ENCODE measurements around the gene SEPSECS.

Gene SEPSECS

DNA sequence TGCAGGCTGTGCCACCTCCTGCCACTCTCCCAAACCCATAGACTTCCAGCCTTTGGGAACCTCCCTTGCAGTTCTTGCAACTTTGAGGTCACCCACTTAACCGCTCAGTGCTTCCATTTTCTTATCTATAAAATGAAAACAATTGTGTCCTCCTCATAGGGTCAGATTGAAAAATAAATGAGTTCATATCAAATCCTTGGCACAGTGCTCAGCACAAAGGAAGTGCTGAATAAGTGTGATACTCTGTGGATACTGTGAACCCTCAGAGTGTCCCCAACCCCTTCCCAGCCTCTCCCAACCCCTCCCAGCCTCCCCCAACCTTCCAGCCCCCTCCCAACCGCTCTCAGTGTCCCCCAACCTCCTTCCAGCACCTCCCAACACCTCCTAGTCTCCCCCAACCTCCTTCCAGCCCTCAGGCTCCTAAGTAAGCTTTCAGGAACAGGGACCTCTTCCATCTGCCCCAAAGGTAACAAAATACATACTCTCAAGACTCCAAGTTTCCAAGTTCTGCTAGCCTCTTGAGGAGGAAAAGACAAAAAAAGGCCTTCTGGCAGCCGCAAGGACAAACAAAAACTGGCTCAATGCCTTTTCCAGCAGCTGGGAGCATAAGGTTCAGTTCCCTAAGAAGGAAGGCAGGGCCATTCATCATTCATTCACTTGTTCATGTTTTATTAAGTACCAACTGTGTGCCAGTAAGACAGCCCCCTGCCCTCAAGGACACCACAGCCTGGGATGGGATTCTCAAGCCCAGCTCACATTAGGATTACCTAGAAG is 83.4 kb downstream of the SEPSECS start:
- no peak for DNase-seq

DNA sequence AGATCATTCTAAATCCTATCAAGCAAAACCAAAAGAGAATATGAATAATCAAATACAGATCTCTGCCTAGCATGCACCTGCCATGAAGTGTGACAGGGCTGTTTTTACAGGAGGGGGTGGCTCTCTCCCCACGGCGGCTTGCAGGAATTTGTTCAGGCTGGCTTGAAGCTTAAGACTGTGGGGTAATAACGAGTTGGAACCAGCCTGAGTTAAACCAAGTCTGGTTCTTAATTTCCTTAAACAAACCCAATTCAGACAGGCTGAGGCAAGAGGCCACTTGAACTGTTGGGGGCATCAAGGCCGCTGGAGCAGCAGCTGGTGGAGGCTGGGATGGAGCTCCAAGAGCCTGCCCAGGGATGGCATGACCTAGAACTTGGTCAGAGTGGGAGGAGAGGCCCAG is 84.4 kb downstream of the SEPSECS start:
- DNase-seq = no peak

DNA sequence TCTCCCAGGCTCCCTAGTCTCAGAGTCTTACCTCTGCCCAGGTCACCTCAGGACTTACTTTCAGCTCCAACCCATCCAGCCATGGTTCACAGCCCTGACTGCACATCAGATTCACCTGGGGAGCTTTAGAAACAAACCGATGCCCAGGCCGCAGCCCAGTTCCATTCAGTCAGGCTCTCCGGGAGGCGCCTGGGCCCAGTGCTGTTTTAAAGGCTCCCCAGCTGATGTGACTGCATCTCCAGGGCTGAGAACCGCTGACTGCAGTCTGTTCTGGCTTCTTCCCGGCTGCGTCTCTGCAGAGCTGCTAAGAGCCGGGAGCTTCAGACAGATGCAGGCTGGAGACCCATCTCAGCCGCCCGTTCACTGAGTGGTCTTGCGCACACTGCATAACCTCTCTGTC is 85.1 kb downstream of the SEPSECS start:
- DNase-seq = no peak

DNA sequence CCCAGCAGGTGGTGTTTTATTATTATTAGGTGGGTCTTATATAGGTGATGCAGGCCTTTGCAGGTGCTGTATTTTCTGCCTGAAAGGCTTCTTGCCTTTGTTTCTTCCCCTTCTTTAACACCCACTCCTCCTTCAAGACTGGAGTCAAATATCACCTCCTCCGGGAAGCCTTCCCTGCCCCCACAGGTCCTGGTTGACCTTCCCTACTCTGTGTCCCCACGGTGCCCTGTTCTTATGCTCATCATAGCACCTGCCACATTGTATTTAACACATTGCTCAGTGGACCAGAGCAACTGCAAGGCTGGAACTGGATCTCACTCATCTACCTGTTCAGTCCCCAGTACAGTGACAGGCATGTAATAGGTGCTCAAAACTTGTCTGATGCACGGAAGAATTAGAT is 89.7 kb downstream of the SEPSECS start:
- no peak for DNase-seq

All from stimulated activated CD4-positive, alpha-beta T cell treated with anti-CD3 and anti-CD28 coated beads, Interleukin-4, amount 100 ng/mL, for 24 hours (primary cell).